Omental fat pad (tissue), 4 donors: Measurements from ENCODE around the gene LPCAT1. TPM values are rescaled to one million over a fixed set of nuclear protein-coding genes. Genes with fewer than 3 reads are reported as not detected.

ENCODE experiments used
- ATAC-seq: fragments of 150-250 bp; one replicate; pipeline ENCODE4 v1.9.1; 2016; ENCODE audit warnings: mild to moderate bottlenecking, moderate library complexity; ENCODE audit not compliant: low FRiP score
- DNase-seq: peaks from one replicate; pipeline ENCODE4 v3.0.0-alpha.2; 2019; ENCODE audit warnings: low spot score
- CTCF ChIP-seq, 3 donors: fragments of 450-650 bp; IDR thresholded peaks; one replicate each; pipeline ENCODE4 v1.5.1; 2016 to 2017; ENCODE audit warnings: antibody characterized with exemption in 3 of 3, mild to moderate bottlenecking in 3 of 3, moderate library complexity in 2 of 3
- total RNA-seq, 4 donors: library from RNA; depleted of rRNA; stranded (reverse); fragments of >200 nt; gene quantifications; one replicate each; pipeline ENCODE4 v1.1.0, GENCODE V29; 2016

The LPCAT1 gene
- total RNA-seq, 4 donors from 2014 or later, result 22.3 to 37.1 (median 34.5) TPM

GRCh38 chr5:1437226-1437829 is 86.4 kb downstream of the LPCAT1 start:
- no peak for DNase-seq
- TF ChIP-seq CTCF (IDR thresholded peaks at IDR 0.05), result no peak
- ATAC-seq, result peak; percentile 55

GRCh38 chr5:1436681-1437080 is 87.1 kb downstream of the LPCAT1 start:
- DNase-seq, result no peak
- no peak for ATAC-seq
- no peak for TF ChIP-seq CTCF (IDR thresholded peaks at IDR 0.05)

- TF ChIP-seq CTCF (IDR thresholded peaks at IDR 0.05), result no peak
- DNase-seq (no peak), ATAC-seq (no peak)
Measured at GRCh38 chr5:1436036-1436435, 87.7 kb downstream of the LPCAT1 start.

- TF ChIP-seq CTCF (IDR thresholded peaks at IDR 0.05), result no peak
- DNase-seq (no peak), ATAC-seq (no peak)
Measured at GRCh38 chr5:1435369-1435768, 88.4 kb downstream of the LPCAT1 start.

GRCh38 chr5:1432296-1432695 is 91.5 kb downstream of the LPCAT1 start:
- no peak for DNase-seq

GRCh38 chr5:1431896-1432295 is 91.9 kb downstream of the LPCAT1 start:
- no peak for DNase-seq
- no peak for TF ChIP-seq CTCF (IDR thresholded peaks at IDR 0.05)
- no peak for ATAC-seq

More at GRCh38 chr5:1432296-1432695, 91.5 kb downstream of the LPCAT1 start:
- no peak for ATAC-seq
- no peak for TF ChIP-seq CTCF (IDR thresholded peaks at IDR 0.05)

- TF ChIP-seq CTCF (IDR thresholded peaks at IDR 0.05), result no peak
- DNase-seq (no peak), ATAC-seq (peak; percentile 25)
Measured at GRCh38 chr5:1431021-1431811, 92.5 kb downstream of the LPCAT1 start.
